Astrocyte (in vitro differentiated cells and primary cell): ENCODE results near the gene LDLRAD1.

ENCODE experiments used
- CTCF ChIP-seq: IDR thresholded peaks from 2 replicates; pipeline ENCODE4 v1.5.1; 2011; ENCODE audit warnings: low read depth, mild to moderate bottlenecking, inconsistent platforms, low read length, moderate library complexity; ENCODE audit not compliant: insufficient read depth
- EZH2 ChIP-seq: IDR thresholded peaks from 2 replicates; pipeline ENCODE4 v1.6.1; 2012; ENCODE audit warnings: mild to moderate bottlenecking, low read length, inconsistent platforms; ENCODE audit not compliant: insufficient read depth

GRCh38 chr1:53995683-53996082 is 22.3 kb downstream of the LDLRAD1 start:
- no peak for TF ChIP-seq CTCF
- TF ChIP-seq EZH2: no peak
